ENCODE data around the gene NPLOC4. TPM values are rescaled to one million over a fixed set of nuclear protein-coding genes. Genes with fewer than 3 reads are reported as not detected.

NPLOC4 gene
- polyA plus RNA-seq, 1 of the 3 experiments (the other 2 are of a cell fraction): 88.6 TPM

GRCh38 chr17:81549031-81549557 is 87.8 kb downstream of the NPLOC4 start:
- H3K9me3 ChIP-seq: no peaks in the 10 kb centered on the region
- 88% methylated on average over 16 of the region's 16 CpGs for WGBS (ENCODE audit: low lambda C conversion rate)
- H3K4me3 ChIP-seq (ENCODE audit: low read depth in 2 of 2, low read length in 1 of 2): no peak overlapping the region
- peaks cover 16% of the 10 kb centered on the region for H3F3A ChIP-seq (replicated peaks; ENCODE audit: insufficient read depth)
- H3K9me2 ChIP-seq: no peaks in the 10 kb centered on the region
- peaks cover 12% of the 10 kb centered on the region; the same call in 1 of the 2 replicates for H4K20me1 ChIP-seq (ENCODE audit: insufficient read depth)
- ChIA-PET POLR2A (no interaction called here), CTCF (interaction anchor here (1.0 to 2.3 kb wide), 2 partner anchors 12 to 109 kb away, joined by 3 to 11 read pairs; no protein-coding TSS in a partner anchor)
- H3K36me3 ChIP-seq (replicated peaks in 1 of 2; ENCODE audit: control insufficient read depth in 1 of 2, insufficient read depth in 2 of 2, low read length in 1 of 2): peaks cover 39 to 55% of the 10 kb centered on the region in 2 experiments
- no peak overlapping the region for H3K9ac ChIP-seq
- DNase-seq: no peak
- H3K79me2 ChIP-seq (ENCODE audit: insufficient read depth): peaks cover 41% of the 10 kb centered on the region
- no peak overlapping the region for H2AFZ ChIP-seq (ENCODE audit: low read depth)
- H3K27ac ChIP-seq (ENCODE audit: low read depth in 2 of 2, low read length in 1 of 2): no peak overlapping the region
- no peaks in the 10 kb centered on the region for H3K27me3 ChIP-seq (ENCODE audit: insufficient read depth)
- peaks cover 5 to 24% of the 10 kb centered on the region in 2 experiments; a peak in 2 of 4 replicates for H3K4me1 ChIP-seq (ENCODE audit: control insufficient read depth in 1 of 2, insufficient read depth in 2 of 2, low read depth in 1 of 2, low read length in 1 of 2)
- TF ChIP-seq RAD21 (IDR thresholded peaks at IDR 0.05; ENCODE audit: low read length) (0 out of 2 replicates have a peak, but pooled peaks have one; percentile 18), ZBTB33 (IDR thresholded peaks at IDR 0.05; ENCODE audit: borderline replicate concordance, low read depth) (no peak)
- H3K4me2 ChIP-seq: no peak overlapping the region

- POLR2A ChIA-PET: no interaction called here
Observed at GRCh38 chr17:81547614-81547982, 89.3 kb downstream of the NPLOC4 start.

GRCh38 chr17:81546906-81547613 is 89.9 kb downstream of the NPLOC4 start:
- WGBS (ENCODE audit: low lambda C conversion rate): 87% methylated on average over 24 of the region's 36 CpGs
- no peak overlapping the region for H2AFZ ChIP-seq (ENCODE audit: low read depth)
- no peaks in the 10 kb centered on the region for H3K9me3 ChIP-seq
- no peak for TF ChIP-seq RFX5 (IDR thresholded peaks at IDR 0.05; ENCODE audit: low read length)
- no peak for TF ChIP-seq POLR2AphosphoS5 (IDR thresholded peaks at IDR 0.05; ENCODE audit: low read depth, low read length)
- no peak for TF ChIP-seq USF2 (IDR thresholded peaks at IDR 0.05; ENCODE audit: borderline replicate concordance, low read depth, low read length)
- no peak for TF ChIP-seq USF1 (IDR thresholded peaks at IDR 0.05; ENCODE audit: borderline replicate concordance, low read depth)
- TF ChIP-seq FOSL2 (IDR thresholded peaks at IDR 0.05; ENCODE audit: borderline replicate concordance, low read depth): no peak
- no peak for TF ChIP-seq GATA2 (CRISPR knock-in tag; IDR thresholded peaks at IDR 0.05)
- TF ChIP-seq NRF1 (IDR thresholded peaks at IDR 0.05; ENCODE audit: low read depth, low read length): no peak
- no peak for TF ChIP-seq ELF1 (IDR thresholded peaks at IDR 0.05)
- peaks cover 12% of the 10 kb centered on the region; the same call in 1 of the 2 replicates for H4K20me1 ChIP-seq (ENCODE audit: insufficient read depth)
- peaks cover 47 to 71% of the 10 kb centered on the region in 2 experiments for H3K36me3 ChIP-seq (replicated peaks in 1 of 2; ENCODE audit: control insufficient read depth in 1 of 2, insufficient read depth in 2 of 2, low read length in 1 of 2)
- H3F3A ChIP-seq (replicated peaks; ENCODE audit: insufficient read depth): peaks cover 6% of the 10 kb centered on the region
- no peak overlapping the region for H3K4me3 ChIP-seq (ENCODE audit: low read depth in 2 of 2, low read length in 1 of 2)
- no peak overlapping the region for H3K27ac ChIP-seq (ENCODE audit: low read depth in 2 of 2, low read length in 1 of 2)
- H3K9ac ChIP-seq: no peak overlapping the region
- no peaks in the 10 kb centered on the region for H3K9me2 ChIP-seq
- no peak for DNase-seq
- H3K4me2 ChIP-seq: no peak overlapping the region
- ChIA-PET CTCF (interaction anchor here (0.7 to 1.5 kb wide), 3 partner anchors 9 to 294 kb away, joined by 3 read pairs; partner anchors contain the start of gene FSCN2), POLR2A (no interaction called here)
- no peaks in the 10 kb centered on the region for H3K27me3 ChIP-seq (ENCODE audit: insufficient read depth)
- peaks cover 0 to 14% of the 10 kb centered on the region in 2 experiments; a peak in 1 of 4 replicates for H3K4me1 ChIP-seq (ENCODE audit: control insufficient read depth in 1 of 2, insufficient read depth in 2 of 2, low read depth in 1 of 2, low read length in 1 of 2)
- H3K79me2 ChIP-seq (ENCODE audit: insufficient read depth): peaks cover 40% of the 10 kb centered on the region

More at GRCh38 chr17:81547614-81547982, 89.3 kb downstream of the NPLOC4 start:
- Histone ChIP-seq H3K9me3 (no peaks in the 10 kb centered on the region), H3K9ac (no peak overlapping the region), H2AFZ (ENCODE audit: low read depth) (no peak overlapping the region), H3K27ac (ENCODE audit: low read depth in 2 of 2, low read length in 1 of 2) (no peak overlapping the region), H3K4me3 (ENCODE audit: low read depth in 2 of 2, low read length in 1 of 2) (no peak overlapping the region), H3K4me1 (ENCODE audit: control insufficient read depth in 1 of 2, insufficient read depth in 2 of 2, low read depth in 1 of 2, low read length in 1 of 2) (peaks cover 0 to 14% of the 10 kb centered on the region in 2 experiments; a peak in 1 of 4 replicates), H3F3A (replicated peaks; ENCODE audit: insufficient read depth) (peaks cover 5% of the 10 kb centered on the region), H3K36me3 (replicated peaks in 1 of 2; ENCODE audit: control insufficient read depth in 1 of 2, insufficient read depth in 2 of 2, low read length in 1 of 2) (peaks cover 47 to 70% of the 10 kb centered on the region in 2 experiments), H3K27me3 (ENCODE audit: insufficient read depth) (no peaks in the 10 kb centered on the region), H3K9me2 (no peaks in the 10 kb centered on the region), H4K20me1 (ENCODE audit: insufficient read depth) (peaks cover 12% of the 10 kb centered on the region; the same call in 1 of the 2 replicates), H3K4me2 (no peak overlapping the region), H3K79me2 (ENCODE audit: insufficient read depth) (peaks cover 41% of the 10 kb centered on the region)
- CTCF ChIA-PET: interaction anchor here (1.4 kb wide), 1 partner anchor 19 kb away, joined by 3 read pairs; the partner anchor contains the start of gene FSCN2
- no peak for DNase-seq
- 93% methylated on average over 12 of the region's 14 CpGs for WGBS (ENCODE audit: low lambda C conversion rate)
- no peak for TF ChIP-seq FOXM1 (IDR thresholded peaks at IDR 0.05; ENCODE audit: low read depth)

Measured in SK-N-SH (cell line).